Measurements from ENCODE around the gene CROCC. TPM values are rescaled to one million over a fixed set of nuclear protein-coding genes. Genes with fewer than 3 reads are reported as not detected.

CROCC gene
- total RNA-seq, 2 donors from 2014 or later = 6.5 to 9.2 TPM

DNA sequence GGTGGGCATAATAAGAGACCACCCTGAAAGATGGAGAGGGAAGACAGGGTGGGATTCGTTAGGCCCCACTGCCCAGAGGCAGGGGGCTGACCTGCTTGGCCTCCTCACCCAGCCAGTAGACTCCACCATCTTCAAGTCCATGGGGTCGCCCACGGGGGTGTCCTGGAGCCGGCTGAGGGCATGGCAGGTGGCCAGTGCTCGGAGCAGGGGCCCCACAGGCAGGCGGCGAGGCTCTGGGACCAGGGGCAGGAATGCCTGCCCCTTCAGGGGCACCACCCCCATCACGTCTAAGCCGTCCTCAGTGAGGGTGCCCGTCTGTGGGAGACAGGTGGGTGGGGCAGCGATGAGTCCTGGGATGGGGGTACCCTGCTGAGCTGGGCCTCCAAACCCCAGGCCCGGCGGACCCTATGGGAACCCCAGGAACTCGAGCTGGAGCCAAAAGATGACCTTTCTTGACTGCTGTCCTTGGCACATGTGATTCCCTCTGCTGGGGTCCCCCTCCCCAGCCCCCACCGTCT is 71.8 kb downstream of the CROCC start:
- intact Hi-C loops (cut with DNase I) = no loop called here
- ATAC-seq = no peak
- no peak for DNase-seq

DNA sequence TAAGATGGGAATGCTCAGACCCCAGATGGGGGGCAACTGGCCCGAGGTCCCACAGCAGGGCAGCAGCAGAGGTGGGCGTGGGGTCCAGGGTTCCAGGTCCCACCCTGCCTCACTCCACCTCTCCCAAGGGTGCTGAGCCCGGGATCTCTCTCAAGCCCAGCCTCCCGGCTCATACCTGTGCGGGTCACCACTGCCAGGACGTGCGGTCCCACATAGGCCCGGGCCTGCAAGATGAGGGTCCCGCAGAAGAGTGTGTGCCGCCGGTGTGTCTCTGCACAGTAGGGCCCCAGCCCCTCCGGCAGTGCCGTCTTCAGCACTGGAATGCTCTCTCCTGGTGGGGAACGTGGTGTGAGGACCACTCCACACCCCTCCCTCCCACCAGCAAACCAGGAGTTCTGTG is 75.1 kb downstream of the CROCC start:
- intact Hi-C loops (cut with DNase I) = no loop called here
- DNase-seq = no peak
- ATAC-seq = no peak

DNA sequence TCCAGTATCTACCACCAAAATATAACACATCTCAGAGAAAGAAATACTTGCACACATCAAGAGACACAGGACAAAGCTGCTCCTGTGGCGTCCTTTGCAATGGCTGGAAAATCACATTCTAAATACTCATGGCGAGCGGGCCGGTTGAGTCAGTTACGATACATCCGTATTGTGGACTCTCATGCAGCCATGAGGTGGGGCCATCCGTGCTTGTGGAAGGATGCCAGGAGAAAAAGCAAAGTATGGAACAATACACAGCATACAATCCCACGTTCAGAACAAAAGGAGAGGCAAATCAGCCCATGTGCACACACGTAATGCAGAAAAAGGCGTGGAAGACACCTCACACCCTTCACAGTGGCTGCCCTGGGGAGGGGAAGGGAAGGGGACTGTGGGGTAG is 76.9 kb downstream of the CROCC start:
- no peak for DNase-seq
- intact Hi-C loops (cut with DNase I) = no loop called here
- no peak for ATAC-seq

DNA sequence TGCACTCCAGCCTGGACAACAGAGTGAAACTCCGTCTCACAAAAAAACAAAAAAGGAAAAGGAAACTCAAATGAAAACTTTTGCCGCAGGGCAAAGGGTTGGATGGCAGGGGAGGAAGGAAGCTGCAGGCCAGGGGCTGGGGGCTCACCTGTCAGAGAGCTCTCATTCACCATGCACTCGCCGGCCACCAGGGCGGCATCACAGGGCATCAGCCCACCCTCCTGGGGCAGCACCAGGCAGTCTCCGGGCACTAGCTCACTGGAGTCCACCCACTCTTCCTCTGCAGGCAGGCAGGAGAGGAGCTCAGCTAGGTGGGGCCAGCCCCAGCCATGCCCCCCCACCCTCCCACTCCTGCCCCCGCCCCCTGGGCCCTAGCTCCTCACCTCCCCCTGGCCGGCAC is 78.1 kb downstream of the CROCC start:
- DNase-seq (no peak), ATAC-seq (no peak)
- intact Hi-C loops (cut with DNase I) = no loop called here

DNA sequence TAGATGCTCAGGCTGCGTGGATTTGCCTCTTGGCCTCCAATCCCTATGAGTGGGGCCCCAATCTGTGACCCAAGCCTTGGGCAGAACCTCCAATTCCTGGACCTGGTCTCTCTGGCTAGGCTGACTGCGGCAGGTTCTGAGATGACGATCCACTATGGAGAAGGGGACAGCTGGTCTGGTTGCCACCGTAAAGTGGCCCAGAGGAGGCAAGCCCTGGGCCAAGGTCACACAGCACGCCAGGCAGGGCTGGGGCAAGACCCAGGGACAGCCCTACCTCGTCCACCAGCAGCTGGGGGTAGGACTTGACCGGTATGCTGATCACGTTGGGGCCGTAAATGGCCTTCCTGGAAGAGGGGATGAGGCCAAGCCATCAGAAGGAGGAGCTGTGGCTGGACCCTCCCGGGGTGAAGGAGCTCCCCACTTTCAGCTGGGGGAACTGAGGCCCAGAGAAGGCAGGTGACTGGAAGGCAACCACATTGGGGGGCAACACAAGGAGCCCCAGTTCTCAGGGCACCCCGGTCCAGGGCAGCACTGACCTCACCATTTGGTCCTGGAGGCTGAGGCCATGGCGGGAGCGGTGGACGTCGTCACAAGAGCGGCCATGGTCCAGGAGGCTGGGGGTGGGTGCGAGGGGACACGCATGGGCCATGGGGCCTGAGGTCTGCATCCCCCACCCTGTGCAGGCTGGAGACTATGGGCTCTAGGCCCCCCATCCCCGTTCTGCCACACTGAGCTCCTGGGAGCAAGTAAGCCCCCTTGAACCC is 80.2 kb downstream of the CROCC start:
- no peak for ATAC-seq
- DNase-seq = no peak
- intact Hi-C loops (cut with DNase I) = no loop called here

DNA sequence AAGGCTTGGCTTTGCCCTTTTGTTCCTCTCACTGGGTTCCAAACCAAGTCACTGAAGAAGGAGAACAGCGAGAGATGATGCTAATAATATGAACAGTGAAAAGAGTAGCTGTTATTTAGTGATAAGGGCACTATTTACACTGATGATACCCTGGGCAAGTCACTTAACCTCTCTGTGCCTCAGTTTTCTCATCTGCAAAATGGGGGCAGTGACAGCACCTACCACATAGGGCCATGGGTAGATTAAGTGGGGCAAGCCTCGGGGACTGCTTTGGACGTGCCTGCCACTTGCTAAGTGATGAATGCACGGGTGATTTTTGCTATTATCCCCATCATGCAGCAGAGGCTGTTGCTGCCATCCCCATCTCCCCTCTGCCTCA is 80.8 kb downstream of the CROCC start:
- intact Hi-C loops (cut with DNase I) = no loop called here
- DNase-seq (no peak), ATAC-seq (no peak)

DNA sequence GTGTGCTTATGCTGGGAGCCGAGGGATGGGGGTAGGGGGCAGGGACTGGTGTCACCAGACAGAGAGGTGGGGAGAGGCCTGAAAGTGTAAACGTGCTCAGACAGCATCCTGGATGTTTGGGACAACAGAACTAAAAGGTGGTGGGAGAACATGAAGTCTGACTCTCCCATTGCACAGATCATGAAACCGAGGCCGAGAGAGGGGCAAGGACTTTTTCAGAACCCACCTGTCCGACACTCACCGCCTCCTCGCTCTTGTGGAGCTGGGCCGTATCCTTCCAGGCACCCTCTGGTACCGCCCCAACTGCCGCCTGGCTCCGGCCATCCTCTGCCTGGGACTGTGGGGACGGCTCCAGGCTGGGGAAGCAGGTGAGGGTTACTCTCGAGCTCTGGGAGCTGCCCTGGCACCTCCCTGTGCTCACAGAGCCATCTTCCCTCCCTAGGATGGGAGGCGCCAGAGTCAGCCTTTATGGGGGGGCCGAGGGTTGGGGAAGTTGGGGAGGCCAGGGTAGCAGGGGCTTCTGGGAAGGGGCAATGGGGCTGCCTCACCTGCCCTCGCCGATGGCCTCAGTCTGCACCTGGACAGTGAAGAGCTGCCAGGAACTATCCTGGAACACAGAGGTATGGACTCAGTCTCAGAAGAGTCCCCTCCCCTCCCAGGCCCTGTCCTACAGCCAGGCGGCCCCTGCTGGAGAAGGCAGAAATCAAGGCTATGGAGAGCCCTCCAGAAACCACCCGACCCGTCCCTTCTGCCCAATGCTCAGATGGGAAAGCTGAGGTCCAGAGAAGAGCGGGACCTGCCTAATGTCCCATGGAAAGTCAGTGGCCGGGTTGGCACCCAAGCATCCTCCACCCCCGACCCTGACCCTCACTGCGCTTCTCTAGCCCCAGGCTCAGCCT is 83.0 kb downstream of the CROCC start:
- DNase-seq = no peak
- no peak for ATAC-seq
- intact Hi-C loops (cut with DNase I) = no loop called here

DNA sequence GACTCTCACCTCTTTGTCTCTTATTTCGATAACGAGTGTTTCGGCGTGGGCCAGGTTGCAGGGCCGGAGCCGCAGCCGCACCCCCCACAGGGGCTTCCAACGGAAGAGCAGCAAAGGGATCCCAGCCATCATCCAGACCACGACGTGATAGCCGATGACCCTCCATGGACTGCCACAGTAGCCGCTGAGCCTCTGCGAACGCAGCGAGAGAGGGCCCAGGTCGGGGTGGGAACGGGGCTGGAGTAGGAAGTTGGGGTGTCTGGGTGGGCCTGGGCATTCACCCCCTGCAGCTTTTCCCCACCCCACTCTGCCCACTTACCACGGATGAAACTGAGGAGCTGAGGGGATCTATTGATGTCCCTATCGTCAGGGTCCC is 83.6 kb downstream of the CROCC start:
- intact Hi-C loops (cut with DNase I) = no loop called here
- no peak for ATAC-seq

DNA sequence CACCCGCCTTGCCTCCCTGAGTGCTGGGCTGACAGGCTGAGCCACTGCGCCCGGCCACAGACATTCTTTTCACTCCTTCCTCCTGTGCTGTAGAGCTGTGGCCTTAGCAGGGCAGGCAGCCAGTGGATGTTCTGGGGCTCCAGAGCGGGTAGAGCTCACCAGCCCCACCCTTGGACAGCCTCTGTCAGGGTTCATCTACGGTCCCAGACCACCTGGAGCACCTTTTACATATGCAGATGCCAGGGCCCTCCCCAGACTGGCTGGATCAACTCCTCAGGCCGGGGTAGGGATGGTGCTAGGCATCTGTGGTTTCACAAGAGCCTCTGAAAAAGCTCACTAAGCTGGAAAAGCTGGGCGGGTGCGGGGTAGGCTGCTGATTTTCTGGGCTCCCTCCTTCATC is 85.4 kb downstream of the CROCC start:
- intact Hi-C loops (cut with DNase I) = no loop called here
- DNase-seq = no peak

More for the DNA sequence above, 83.6 kb downstream of the CROCC start:
- no peak for DNase-seq

DNA sequence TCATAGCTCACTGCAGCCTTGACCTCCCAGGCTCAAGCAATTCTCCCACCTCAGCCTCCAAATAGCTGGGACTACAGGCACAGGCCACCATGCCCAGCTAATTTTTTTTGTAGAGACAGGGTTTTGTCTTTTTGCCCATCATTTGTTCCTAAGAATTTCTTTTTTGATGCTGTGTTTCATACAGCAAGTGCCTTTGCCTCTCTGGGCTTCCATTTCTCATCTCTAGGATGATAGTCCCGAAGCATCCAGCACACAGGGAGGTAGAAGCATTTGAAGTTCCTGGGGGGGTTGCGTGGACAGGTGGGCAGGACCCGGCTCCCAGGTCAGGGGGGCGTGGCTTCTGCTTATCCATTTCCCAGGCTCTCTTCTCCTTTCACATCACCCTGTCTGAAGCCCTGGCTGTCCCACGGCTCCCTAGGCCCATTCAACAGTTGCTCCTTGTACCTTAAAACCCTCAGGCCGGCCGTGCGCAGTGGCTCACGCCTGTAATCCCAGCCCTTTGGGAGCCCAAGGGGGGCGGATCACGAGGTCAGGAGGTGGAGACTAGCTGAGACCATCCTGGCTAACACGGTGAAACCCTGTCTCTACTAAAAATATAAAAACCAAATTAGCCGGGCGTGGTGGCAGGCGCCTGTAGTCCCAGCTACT is 86.6 kb downstream of the CROCC start:
- DNase-seq = no peak
- intact Hi-C loops (cut with DNase I) = no loop called here
- ATAC-seq = no peak

More for the DNA sequence above, 85.4 kb downstream of the CROCC start:
- no peak for ATAC-seq

DNA sequence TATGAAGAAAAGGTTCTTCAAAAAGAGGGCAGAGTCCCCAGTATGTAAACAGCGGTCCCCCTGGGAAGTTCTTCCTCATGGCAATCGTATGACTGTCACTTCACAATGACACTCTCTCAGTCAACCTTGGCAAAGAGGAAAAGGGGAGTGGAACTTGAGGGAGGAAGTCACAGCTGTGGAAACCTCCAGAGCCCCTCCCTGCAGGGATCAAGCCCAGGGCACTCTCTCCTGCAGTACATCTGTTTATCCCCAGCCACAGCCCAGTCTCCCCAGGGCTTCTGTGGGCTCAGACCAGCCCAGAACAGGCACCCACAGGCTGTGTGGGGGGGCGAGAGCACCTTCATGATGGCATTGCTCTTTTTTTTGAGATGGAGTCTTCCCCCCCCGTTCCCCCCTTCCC is 88.0 kb downstream of the CROCC start:
- intact Hi-C loops (cut with DNase I) = no loop called here
- peak in 1 of 2 donors; percentile 6 for ATAC-seq
- DNase-seq = no peak

DNA sequence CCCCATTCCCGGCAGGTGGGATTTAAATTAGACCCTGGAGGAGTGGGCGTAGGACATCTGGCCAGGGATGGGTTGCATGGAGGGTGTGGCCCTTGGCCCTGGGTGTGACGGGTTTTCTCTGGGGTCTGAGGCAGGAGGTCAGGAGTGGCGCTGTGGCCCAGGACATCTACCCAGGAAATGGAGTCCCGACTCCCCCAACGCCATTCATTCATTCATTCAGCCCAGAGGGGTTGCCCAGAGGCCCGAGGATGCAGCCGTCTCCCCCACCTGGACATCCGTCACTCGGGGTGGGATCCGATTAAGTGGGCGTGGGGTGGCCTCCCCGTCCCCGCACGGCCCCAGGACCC is 89.3 kb downstream of the CROCC start:
- intact Hi-C loops (cut with DNase I) = no loop called here
- ATAC-seq (no peak), DNase-seq (no peak)

DNA sequence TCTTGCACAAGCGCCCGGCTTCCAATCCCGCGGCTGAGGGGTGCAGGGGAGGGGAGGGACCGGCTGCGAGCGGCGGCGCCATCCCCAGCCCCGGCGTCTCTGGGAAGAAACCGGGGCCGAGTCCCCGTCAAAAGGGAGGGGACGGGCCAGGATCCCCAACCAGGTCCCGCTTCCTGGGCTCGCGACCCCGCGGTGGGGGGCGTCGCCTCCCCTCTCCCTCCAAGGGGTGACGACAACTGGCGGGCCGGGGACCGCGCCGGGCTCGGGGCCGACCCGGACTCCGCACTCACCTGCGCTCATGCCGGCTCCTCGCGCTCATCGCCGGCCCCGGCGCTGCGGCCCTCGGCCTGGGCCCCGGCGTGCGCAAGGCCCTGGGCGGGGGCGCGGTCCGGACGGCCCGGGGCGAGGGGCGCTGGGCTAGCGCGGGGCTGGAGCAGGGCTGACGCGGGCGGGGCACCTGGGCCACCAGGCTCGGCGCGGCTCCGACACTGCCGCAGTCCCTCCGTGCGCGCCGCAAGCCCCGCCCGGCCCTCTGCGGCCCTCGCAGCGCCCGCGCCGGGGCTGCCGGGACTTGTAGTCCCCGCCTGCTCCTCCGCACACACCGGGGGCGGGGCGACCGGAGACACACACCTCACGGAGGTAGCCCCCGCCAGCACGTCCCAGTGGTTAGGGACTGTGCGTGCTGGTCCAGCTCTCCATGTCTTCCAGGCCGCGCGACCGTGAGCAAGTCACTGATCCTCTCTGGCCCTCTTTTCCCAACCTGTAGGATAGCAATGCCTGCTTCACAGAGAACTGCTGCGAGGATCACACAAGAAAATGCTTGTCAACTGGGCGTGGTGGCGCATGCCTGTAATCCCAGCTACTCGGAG is 89.9 kb downstream of the CROCC start, which contains the start of gene ATP13A2:
TSS of gene ATP13A2 (minus strand) at position 490 of the 869 bp plus-strand sequence. CDS start at position 300, 190 bp downstream.
- DNase-seq = peak; percentile 83
- intact Hi-C loops (cut with DNase I) = no loop called here
- ATAC-seq = peak; percentile 94 to 95

DNA sequence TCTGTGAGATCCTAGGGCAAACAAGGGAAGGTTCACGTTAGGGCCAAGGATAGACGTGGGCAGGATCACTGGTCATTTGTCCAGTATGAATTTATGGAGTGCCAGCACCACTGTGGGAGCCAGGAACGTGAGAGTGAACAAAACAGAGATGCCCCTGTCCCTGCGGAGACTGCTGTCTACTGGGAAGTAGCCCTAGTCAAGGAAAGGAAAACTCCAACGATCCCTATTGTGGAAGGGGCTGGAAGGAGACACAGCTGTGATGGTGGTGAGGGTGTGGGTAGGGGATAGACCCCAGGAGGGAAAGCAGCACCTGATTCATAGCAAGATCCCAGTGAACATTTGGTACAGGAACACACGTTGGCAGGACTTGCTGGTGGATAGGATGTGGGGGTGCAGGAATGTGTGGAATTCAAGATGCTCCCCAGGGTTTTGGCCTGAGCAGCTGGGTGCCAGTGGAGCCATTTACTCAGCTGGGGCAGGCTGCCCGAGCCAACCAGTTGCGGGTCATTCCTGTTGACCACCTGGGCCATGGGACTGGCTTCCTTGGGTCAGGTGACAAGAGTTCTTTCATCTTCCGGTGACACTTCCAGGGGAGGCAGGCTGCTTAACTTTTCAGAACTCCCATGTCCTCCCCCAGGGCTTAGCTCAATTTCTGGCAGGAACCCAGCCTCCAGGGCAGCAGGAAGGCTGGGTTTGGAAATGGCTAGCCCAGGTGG is 91.2 kb downstream of the CROCC start:
- intact Hi-C loops (cut with DNase I) = no loop called here
- DNase-seq = no peak
- no peak for ATAC-seq

DNA sequence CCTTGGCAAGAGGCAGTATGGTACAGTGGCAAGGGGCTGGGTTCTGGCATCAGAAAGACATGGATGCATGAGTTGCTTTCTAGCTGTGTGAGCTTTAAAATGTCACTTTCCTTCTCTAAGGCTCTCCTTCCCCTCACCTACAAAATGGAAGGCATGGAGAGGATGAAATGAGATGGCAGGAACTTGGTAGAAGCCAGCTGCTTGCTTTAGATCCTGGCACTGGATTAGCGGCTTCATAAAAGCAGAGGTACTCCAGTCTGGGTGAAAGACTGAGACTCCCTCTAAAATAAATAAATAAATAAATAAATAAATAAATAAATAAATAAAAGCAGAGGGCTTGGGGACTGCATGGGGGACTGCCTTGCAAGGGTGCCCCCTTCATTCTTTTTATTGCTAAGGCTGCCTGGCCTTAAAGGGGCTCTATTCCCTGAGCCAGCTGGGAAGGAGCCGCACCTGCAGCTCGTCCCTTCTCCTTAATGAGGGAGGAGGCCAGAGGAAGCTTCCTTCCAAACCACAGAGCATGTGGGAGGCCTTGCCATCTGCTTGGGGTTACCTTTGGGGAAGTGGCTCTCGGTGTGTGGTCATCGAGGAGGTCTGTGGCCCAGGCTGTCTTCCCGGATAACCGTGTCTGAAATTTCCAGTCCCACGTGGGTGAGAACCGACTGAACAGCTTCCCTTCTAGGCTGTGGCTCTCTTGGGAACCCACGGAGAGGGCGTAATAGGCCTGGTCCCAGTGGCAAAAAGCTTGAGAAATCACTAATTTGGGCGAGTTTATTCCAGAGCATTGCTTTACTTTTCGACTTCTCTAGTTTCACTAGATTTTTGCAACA is 92.0 kb downstream of the CROCC start:
- DNase-seq = no peak
- no peak for ATAC-seq
- intact Hi-C loops (cut with DNase I) = no loop called here

DNA sequence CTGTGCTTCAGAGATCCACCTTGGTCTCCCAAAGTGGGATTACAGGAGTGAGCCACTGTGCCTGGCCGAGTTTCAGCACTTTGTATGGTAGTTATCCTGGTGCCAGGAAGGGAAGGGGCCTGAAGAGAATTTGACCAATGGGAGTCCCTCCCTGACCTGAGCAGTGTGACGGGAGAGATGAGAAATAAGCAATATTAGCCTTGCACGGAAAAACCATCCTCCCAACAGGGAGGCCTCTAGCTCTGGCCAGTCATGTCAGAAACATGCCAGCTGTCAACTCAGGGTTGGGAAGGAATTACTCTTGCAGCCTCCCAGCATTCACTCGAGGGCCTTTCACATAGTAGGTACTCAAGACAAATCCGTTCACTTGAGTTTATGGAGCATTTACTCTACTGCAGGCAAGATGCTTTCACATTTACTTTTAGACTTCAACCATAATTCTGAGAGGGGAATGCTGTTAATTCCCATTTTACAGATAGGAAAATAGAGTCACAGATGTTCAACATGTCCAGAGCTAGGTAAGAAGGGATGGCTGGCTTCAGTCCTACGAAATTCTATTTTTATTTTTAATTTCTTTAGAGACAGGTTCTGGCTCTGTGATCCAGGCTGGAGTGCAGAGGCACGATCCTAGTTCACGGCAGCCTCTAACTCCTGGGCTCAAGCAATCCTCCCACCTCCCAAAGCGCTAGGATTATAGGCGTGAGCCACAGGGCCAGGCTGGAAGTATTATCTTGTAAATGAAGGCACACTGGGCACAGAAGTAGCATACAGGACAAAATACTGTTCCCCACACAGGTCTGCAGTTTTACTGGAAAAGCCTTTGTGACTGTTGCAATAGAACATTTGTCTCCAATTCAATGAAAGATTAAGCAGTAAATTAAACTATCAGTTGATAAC is 93.2 kb downstream of the CROCC start:
- no peak for DNase-seq
- intact Hi-C loops (cut with DNase I) = no loop called here
- no peak for ATAC-seq

DNA sequence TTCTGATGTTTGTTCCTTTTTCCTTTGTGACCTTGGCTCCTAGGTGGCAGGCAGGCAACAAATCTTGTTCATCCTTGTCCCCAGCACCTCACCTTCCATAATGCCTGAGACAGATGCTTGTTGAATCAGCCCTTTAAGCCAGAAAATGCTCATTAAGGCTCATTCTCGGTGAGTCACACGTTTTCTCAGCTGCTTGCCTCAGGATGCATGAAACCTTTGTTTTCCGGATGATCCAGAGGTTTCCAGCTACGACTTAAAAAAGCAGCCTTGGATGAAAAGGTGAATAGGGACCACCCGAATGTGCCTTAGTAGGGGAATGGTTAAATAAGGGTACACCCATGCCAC is 94.6 kb downstream of the CROCC start:
- no peak for ATAC-seq
- intact Hi-C loops (cut with DNase I) = no loop called here
- DNase-seq = no peak

All from left cardiac atrium (tissue), 4 donors.